ENCODE data around the gene MAB21L4.
A peak's percentile ranks its signal among the peaks of the same experiment; 100 is the strongest.

The MAB21L4 gene

DNA sequence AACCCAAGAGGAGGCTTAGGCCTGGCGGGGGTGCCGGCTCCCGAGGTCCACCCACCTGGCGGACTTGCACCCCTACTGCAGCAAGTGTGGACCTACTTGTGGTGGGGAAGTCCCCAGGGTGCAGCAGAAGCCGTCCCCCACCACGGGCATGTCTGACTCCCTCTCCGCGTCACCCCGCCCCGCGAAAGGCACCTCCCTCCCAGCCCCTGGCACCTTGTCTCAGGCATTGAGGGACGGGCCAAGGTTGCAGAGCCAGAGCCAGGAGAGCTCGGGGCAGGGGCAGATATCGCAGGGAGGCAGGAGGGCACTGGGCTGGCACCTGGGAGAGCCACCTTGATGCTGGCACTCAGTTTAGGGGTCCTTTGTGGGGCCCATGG lies 29.2 kb upstream of the MAB21L4 start:
- DNase-seq (ENCODE audit: low read depth) = no peak

DNA sequence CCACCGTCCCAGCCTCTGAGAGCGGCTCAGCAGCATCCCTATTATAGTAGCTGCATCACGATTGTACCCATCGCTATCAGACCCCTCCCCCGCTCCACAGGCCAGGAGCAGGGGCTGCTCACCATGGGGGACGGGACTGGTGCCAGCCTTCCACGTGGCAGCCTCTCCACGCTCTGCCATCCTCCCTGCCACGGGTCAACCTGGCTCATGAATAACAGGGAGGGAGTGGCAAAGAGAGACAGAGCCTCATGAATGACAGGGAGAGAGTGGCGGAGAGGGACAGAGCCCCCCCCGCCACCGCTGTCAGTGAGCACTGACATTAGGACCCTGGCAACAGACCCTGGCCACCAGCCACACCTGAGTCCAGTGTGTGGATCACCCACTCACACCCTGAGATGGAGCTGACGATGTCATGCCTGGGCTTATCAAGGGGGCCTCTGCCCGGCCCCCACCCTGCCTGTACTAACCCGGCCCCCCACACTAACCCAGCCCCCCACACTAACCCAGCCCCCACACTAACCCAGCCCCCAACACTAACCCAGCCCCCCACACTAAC lies 27.1 kb upstream of the MAB21L4 start:
- DNase-seq (ENCODE audit: low read depth) = no peak

DNA sequence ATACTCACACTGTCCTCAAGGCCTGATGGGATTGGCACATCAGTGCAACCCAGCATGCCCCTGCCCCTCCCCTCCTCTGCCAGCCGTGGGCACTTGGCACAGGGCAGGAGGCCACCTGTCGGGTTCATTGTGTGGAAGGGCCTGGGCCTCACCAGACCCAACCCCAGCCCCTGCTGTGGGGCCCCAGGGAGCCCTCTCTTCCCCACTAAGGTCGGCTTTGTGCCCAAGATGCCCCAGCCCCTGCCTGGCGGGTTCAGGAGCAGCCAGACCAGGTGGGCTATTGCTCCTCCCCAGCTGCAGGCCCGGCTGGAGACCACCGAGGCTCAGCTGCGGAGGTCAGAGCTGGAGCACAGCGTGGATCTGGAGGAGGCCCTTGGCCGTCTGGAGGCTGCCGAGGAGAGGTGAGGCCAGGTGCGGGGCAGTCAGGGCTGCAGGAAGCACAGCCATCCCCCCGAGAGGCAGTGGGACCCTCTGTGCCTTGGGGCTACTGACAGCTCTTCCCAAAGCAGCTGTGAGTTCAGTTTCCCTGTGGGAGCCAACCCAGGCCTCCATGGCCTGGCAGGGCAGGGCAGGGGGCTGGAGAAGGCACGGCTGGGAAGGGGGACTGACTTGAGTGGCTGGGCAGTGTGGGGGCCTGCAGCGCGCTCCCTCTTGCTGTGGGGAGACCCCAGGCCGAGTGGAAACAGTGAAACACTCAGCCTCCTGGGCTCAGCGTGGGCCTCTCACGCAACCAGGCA lies 26.5 kb upstream of the MAB21L4 start:
- no peak for DNase-seq (ENCODE audit: low read depth)

DNA sequence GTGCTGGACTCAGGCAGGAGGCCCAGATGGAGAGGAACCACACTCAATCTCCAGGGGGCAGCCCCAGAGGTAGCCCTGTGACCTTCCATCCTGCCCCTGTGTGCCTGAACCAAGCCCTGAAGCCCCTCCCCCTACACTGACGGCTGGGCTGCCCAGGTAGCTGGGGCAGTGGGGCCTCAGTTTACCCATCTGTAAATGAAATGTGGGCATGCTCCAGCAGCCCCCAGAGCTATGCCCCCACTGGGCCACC lies 26.0 kb upstream of the MAB21L4 start:
- no peak for DNase-seq (ENCODE audit: low read depth)

DNA sequence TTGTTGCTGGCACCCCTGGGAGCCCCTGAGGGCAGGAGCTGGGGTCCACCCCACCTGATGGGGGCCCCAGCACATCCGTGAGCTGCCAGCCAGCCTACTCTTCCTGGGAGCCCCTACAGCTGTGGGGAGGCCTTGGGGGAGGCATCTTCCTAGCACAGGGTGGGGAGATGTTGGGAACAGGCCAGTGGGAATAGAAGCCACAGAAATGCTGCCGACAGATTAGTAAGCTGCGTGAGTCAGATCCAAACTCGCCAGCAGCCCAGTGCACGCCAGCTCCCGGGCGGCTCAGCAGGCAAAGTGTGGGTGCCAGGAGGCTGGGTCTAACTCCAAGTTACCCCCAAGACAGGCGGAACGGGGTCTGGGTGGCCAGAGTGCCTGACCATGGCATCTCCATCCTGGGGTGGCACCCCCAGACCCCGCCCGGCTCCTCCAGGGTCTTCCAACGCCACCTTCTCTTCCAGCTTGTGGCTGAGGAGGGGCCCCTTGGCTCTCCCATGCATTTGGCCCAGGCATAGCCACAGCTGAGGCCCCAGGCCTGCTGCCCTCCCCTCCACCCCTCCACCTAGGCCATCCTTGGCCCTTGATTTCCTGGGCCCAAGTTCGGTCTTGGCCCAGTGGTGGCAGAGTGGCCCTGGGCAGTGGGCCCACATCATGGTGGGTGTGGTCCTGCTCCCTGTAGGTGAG lies 25.5 kb upstream of the MAB21L4 start:
- DNase-seq (ENCODE audit: low read depth) = peak; percentile 96

DNA sequence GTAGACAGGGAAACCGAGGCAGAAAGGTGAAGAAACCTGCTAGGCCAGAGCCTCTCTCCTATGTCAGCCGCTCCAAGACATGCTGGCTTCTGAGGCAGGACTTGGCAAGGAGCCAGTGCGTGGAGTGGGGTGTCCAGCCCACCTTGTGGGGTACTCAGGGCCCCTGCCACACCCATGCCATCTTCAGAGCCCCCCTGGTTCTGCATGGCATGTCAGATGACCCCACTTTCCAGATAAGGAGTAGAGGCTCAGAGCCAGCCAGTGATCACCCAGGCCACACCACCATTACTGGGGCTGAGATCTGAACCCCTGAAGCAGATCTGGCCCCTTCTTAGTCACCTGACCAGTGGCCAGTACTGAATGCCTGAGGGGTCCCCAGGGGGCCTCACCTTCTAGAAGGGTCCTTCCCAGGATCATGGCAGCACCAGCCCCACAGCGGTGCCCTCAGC lies 24.9 kb upstream of the MAB21L4 start:
- peak; percentile 8 for DNase-seq (ENCODE audit: low read depth)

DNA sequence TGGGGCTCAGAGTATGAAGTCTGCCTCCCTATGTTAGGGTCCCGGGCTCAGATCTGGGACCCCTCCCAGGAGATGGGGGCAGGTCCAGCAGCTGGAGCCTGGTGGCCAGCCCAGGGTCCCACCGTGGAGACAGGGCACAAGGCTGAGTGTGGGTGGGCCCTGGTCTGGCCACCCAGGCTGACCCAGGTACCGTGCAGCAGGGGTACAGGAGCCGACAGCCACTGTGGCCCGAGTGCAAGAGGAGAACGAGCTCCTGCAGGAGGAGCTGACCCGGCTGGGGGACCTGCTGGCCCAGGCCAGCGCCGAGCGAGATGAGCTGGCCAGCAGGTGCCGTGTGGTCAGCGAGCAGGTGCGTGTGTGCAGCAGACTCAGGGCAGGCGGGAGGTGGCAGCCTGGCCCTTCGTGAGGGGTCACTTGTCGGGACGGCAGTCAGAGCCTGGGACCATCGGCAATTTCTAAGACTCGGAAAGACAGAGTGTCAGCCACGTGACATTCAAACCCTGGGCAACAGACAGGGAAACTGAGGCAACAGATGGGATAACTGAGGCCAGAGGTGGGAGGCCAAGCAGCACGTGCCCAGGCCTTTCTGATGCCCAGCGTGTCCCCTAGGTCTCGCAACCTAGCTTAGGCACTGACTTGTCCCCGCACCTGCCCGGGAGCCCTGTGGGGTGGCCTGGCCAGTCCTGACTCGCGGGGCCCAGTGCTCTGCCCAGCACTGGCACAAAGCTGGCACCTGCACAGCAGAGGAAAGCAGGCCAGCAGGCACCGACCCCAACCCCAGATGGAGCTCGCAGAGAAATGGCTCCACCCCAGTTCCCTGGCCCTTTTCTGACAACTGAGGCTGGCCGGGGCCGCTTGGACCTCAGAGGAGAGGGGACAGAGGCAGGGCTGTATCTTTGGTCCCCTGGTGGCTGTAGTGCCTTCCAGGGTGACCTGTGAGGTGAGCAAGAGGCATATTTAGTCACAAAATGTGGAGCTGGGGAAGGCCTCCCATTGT lies 24.1 kb upstream of the MAB21L4 start:
- DNase-seq (ENCODE audit: low read depth) = no peak

DNA sequence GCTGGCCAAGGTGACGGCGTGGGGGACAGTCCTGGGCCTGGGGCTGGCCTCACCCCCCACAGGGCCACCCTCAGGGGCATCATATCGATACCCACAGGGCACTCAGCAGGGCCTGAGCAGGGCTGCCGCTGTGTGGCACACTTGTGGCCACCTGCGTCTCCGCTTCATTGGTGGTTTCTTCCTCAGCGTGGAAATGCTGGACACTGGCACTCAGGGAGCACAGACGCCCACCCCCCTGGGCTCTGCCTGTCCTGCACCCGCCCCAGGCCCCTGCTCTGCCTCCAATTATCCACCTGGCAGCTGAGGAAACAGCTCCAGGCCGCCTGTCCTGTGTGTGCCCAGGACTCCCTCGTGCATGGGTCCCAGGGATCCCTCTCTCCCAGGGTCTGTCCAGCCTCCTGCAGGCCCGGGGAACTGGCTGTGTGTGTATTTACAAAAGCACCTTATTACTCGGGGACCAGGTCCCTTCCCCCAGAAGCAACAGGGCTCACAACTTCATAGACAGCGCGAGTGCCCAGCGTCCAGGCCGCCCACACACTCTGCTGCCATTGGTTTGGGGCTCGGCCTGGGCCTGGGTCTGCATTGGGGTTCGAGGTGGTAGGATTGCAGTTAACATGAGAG lies 23.3 kb upstream of the MAB21L4 start:
- no peak for DNase-seq (ENCODE audit: low read depth)

DNA sequence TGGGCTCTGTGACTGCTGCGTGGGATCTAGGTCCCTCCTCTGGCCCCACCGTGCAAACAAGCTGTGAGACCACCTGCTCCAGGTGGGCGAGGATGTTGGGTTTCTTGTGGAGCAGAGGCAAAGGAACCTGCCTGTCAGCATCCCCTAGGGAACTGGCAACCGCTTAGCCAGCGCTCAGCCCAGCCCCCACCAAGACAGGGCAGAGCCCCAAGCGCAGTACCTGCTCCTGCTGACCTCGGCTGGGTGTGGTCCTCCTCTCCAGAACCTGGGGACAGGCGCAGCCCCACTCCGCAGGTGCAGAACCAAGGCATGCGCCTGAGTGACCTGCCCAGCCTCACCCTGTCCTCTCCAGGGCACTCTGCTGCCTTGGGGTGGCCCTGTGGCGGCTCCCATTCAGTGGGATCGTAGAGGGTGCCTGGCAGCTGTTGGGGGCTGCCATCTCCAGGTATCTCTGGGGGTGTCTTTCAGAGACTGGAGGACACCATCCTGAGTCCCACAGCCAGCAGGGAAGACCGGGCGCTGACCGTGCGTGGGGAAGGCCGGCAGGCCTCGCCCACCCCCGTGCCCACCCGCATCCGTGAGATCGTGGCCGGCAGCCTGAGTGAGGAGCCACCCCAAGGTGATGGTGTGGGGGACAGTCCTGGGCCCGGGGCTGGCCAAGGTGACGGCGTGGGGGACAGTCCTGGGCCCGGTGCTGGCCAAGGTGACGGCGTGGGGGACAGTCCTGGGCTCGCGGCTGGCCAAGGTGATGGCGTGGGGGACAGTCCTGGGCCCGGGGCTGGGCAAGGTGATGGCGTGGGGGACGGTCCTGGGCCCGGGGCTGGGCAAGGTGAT lies 22.5 kb upstream of the MAB21L4 start:
- no peak for DNase-seq (ENCODE audit: low read depth)

DNA sequence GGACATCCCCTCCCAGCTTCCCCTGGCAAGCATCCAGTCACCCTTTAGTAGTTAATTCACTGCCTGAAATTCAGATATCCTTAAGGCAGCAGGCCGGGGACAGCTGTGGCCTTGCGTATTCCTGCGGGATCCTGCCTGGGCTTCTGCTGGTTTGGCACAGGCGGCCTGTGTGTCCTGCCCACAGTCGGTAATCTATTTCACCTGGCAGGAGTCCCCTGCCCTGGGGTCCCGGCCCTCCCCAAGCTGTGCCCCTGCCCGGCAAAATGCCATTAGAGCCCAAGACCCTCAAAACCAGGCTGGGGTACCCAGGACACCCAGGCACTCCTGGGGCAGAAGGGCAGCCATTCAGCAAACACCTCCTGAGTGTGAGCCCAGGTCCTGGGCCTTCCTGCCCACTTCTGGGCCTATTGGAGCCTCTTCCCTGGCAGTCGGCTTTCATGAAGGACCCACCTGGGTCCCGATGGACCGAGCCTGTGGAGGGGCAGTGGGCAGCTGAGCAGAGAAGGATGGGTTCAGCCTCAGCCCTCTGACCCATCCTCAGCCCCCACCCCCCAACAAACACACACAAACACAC lies 21.8 kb upstream of the MAB21L4 start:
- DNase-seq (ENCODE audit: low read depth) = no peak

DNA sequence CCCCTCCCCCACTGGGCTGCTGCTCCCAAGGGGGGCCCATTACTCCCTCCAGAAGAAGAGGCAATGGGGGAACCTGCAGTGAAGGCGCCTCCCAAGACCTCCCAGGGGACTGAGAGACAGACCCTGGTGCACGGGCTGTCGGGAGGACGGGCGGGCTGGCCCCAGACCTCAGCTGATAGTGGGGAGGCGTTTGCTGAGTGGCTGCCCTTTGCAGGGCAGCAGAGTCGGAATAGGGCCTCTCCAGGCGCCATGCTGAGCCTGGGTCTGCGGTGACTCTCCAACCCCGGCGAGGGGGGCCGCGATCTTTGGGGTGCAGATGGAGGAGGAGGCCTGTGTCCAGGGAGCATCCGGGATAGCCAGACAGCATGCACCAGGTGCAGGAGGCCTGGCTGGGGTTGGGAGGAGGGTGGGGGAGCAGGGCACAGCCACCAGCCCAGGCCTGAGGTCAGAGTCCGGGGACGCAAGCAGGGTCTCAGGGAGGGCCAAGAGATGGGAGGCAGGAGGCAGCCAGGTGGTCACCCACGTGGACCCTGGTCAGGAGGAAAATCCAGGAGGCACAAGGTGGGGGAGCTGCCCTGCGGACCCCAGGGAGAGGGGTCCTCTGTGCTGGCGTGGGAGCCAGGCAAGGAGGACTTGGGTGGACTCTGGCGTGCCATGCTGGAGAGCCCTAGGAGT lies 21.2 kb upstream of the MAB21L4 start:
- DNase-seq (ENCODE audit: low read depth) = no peak

DNA sequence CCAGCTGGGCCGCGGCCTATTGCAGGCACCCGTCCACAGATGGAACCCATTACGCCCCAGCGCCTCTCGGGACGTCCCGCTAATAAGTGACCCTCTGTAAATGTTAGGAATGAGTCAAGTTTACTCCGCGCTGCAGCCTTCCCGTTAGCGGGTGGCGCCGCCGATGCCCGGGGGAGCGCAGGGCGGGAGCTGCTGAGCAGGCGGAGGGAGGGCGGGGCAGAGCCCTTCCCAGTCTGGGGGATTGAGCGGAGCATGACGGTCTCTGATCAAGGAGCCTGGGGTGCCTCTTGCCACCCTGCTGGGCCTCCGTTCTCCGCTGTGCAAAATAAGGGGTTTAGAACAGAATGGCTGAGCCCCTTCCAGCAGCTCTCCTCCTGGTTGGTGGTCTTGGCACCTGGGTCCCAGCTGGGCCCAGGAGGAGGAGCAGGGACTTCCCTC lies 20.6 kb upstream of the MAB21L4 start:
- peak; percentile 57 for DNase-seq (ENCODE audit: low read depth)

DNA sequence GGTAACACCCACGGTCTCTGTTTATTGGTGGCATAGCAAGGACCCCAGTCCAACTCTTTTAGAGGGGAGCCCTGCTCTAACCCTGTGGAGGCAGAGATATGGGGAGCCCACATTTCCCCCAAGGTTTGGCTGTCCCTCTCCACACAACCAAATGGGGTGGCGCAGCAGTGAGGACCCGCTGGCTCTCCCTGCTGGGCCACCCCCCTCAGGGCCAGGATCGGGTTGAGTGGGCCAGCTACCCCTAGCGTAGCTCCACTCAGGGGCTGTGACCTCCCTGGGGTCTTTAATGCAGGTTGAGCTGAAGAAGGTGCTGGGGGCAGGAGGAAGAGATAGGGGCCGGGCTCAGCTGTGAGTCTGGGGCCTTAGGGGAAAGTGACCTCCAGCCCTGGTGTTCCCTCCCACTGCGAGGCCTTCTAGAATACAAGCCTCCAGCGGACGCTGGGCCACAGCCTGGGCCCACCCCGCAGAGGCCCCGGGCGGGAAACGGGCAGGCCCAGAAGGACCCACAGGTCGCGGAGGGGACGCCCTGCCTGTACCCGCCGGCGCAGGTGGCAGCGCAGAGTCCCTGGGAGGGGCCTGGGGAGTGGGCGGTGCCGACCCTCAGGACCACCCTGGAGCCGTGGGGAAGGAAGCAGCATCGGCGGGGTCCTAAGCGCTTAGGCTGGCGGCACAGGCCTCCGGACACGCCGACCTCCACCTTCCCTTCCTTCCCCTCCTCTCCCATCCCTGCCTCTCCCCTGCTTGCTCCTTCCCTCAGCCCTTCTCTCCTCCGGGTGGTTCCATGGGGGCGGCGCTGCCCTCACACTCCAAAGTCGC lies 19.8 kb upstream of the MAB21L4 start:
- no peak for DNase-seq (ENCODE audit: low read depth)

DNA sequence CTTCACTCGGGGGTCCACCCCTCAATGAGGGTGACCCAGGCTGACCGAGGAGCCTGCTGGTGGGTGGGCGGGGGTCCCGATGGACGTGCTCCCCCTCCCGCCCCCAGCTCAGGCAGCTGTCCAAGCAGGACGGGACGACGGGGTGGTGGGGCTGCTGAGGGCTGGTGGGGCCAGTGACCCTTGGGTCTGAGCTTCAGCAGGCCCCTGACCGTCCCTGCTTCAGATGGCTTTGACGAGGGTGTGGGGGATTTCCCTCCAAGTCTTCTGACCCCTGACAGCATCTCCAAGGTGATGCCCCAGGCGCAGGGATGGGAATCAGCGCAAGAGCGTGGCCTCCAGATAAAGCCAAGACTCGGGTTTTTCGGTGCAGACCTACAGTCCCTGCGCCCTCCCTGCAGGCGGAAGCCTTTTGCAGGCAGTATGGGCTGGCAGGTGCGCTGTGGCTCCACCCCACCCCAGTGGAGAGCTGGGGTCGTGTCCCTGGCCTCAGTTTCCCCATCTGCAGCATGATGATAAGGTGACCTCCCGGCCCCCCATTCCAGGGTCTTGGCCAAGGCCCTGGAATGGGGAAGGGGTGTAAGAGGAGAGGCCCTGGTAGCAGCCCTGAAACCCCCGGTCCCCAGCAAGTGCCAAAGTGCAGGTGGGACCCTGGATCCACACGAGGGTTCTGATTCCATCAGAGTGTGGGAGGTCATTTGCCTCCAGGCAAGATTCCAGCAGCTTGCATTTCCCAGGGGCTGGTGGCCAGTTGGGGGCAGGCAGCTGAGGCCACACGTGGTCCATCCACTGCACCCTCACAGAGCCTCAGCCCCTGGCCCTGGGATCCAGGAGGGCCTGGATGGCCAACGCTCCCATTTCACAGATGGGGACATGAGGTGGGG lies 18.9 kb upstream of the MAB21L4 start:
- no peak for DNase-seq (ENCODE audit: low read depth)

DNA sequence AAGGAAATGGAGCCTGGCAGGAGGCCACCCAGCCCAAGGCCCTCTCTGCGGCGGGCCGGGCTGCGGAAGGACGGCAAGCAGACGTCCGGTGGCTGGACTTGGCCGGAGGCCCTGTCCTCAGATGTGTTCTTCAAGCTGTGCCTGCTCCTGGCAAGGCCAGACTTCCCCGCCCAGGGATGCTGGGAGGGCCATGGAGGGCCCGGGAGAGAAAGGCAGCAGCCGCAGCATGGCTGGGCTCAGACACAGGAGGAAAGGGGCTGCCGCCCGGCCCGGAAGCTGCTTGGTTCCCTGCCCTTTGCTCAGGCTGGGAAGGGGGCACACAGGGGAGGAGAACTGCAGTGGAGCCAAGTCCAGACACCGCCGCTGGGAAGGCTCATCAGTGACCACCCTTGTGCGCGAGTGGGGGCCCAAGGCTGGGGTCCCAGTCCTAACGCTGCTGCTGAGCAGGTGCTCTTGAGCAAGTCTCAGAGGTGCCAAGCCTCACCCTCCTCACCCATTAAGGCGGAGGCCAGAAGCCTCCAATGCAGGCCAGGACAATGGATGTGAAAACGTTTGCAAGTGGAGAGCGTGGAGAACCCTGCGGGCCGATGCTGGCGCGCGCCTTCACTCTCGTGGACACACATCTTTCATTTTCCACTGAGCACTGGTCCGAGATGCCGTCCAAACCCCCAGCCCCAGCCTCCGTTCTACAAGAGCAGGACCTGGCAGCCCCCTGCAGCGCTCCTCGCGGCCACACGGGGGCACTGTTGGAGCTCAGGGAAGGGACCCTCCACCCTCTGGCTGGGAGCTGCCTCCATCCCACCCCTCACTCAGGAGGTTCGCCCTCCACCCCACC lies 18.1 kb upstream of the MAB21L4 start:
- DNase-seq (ENCODE audit: low read depth) = peak; percentile 45

DNA sequence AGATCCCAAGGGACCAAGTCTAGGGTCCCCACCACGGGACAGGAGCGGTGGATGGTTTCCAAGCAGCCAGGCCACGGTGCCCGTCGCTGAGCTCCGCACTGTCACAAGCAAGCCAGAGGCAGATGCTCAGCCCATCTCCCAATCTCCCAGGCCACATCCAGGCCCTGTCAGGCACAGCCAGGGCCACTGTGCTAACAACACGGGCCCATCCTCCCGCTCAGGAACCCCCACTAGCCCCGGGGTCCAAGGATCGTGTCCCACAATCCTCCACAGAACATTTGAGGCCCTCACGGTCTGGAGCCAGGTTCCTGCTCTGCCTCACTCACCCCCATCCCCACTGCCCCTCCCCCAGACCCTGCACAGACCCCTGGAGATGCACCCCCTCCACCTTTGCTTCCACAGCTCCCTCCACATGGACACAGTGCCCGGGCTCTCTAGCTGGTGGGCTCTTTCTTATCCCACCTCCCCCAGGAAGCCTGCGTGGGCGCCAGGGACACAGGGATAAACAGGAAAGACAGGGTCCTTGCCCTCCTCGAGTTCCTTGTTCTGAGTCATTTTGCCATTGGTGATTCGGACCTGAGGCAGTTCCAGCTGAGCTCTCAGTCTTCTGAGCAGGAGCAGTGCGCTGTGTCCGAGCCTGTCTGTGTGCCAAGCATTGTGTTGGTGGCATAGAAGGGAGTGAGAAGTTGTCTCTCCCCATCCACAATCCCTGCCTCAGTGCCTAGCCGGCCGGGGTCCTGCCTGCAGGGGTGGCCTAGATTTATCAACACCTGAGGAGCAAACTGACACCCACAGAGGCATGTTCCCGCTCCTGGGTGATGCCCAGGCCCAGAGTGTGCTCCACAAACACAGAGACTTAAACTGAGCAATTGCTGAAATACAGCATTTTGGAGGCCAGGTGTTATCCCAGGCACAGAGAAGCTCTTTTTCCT lies 17.2 kb upstream of the MAB21L4 start:
- peak; percentile 27 for DNase-seq (ENCODE audit: low read depth)
